Cardiac muscle cell (in vitro differentiated cells and primary cell): ENCODE measurements around the gene RBM38. TPM values are rescaled to one million over a fixed set of nuclear protein-coding genes. Genes with fewer than 3 reads are reported as not detected.
"Not testable (repeated sequence)": the region's sequence is repeated elsewhere in the genome, so short reads cannot be mapped to it uniquely, and the experiment has no call there.

Experiments used
- DNase-seq, 2 donors: peaks; one replicate each; pipeline versions ENCODE4 v3.0.0 to v3.0.0-alpha.2; 2010 to 2017; ENCODE audit warnings: low read depth in 1 of 2, low spot score in 1 of 2
- H3K27ac ChIP-seq: fragments of 200-600 bp; sonication (generic); 2 replicates; pipeline ENCODE4 v1.5.1; 2016
- H3K27me3 ChIP-seq: fragments of 200-600 bp; sonication (generic); 2 replicates; pipeline ENCODE4 v1.6.0; 2016; ENCODE audit warnings: control low read depth
- H3K36me3 ChIP-seq: fragments of 200-600 bp; sonication (generic); 2 replicates; pipeline ENCODE4 v1.5.1; 2016; ENCODE audit warnings: control low read depth
- H3K4me1 ChIP-seq: fragments of 200-600 bp; sonication (generic); 2 replicates; pipeline ENCODE4 v1.8.1; 2017; ENCODE audit warnings: low read depth, mild to moderate bottlenecking, mixed run types
- H3K4me3 ChIP-seq: fragments of 200-600 bp; sonication (generic); 2 replicates; pipeline ENCODE4 v1.5.1; 2016; ENCODE audit warnings: mild to moderate bottlenecking
- H3K9me3 ChIP-seq: fragments of 200-600 bp; sonication (generic); 2 replicates; pipeline ENCODE4 v1.5.1; 2017; ENCODE audit warnings: low read depth, mild to moderate bottlenecking, control low read depth
- polyA plus RNA-seq: library from polyadenylated mRNA; unstranded; fragments of >200 nt; fragmentation: Nextera tagmentation; extraction: Ambion mirVana; gene quantifications from 2 replicates; pipeline ENCODE4 v1.2.1, GENCODE V29; 2016
- total RNA-seq: library from RNA; depleted of rRNA; stranded (reverse); fragments of >200 nt; gene quantifications from 2 replicates; pipeline ENCODE4 v1.2.3, GENCODE V29; 2016
- TF ChIP-seq, protein P1 (sequence below): IDR thresholded peaks from 2 replicates; pipeline ENCODE4 v1.5.1; 2012; ENCODE audit warnings: low read depth, mild to moderate bottlenecking, low read length

Gene RBM38
- total RNA-seq = 420 and 625 TPM in 2 replicates
- polyA plus RNA-seq = 404 and 626 TPM in 2 replicates

DNA sequence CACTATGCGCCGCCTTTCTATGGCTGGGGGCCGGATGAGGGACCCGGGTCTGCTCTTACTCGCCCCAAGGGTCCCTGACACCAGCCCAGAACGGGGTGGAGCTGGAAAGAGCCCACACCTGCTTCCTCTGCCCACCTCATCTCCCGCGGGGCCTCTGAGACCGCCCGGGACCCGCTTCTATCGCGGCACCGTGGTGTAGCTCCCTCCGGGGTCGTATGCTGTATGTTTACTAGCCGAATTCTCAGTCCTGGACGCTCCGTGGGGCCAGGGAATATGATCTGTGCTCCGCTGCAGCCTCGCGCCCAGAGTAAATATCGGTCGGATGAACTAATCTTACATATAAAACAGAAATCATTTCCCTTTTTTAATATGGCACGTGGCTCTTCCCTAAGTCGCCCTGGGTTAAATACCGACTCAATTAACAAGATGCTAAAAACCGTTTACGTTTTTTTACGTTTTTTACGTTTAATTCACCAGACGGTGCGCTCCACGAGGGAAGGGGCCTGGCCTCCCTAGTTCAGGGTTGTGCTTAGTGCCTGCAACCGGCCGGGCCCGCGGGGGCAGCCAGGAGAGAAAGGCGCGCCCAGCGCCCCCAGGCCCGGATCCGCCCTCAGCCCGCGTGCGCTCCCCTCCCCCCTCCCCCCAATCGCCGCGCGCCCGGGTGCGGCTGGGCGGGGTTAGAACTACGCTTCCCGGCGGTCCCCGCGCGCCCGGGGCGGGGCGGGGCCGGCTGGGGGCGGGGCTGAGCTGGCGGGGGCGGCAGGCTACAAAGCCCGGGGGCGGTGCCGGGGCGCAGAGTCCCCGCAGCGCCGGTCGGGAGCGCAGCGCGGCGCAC is at the start of gene RBM38:
Gene RBM38 (plus strand): TSS at position 793 of the 835 bp plus-strand sequence. CDS start 186 bp downstream, outside the sequence.
- peak within 1 kb of the TSS; percentile 93 for H3K27ac ChIP-seq
- H3K27me3 ChIP-seq = no peaks in the 10 kb centered on the region
- no peaks in the 10 kb centered on the region for H3K9me3 ChIP-seq
- peak; percentile 71 to 89 for DNase-seq
- peaks cover 25% of the 10 kb centered on the region for H3K36me3 ChIP-seq
- H3K4me3 ChIP-seq = peak within 1 kb of the TSS; percentile 100
- TF ChIP-seq, protein P1, sequence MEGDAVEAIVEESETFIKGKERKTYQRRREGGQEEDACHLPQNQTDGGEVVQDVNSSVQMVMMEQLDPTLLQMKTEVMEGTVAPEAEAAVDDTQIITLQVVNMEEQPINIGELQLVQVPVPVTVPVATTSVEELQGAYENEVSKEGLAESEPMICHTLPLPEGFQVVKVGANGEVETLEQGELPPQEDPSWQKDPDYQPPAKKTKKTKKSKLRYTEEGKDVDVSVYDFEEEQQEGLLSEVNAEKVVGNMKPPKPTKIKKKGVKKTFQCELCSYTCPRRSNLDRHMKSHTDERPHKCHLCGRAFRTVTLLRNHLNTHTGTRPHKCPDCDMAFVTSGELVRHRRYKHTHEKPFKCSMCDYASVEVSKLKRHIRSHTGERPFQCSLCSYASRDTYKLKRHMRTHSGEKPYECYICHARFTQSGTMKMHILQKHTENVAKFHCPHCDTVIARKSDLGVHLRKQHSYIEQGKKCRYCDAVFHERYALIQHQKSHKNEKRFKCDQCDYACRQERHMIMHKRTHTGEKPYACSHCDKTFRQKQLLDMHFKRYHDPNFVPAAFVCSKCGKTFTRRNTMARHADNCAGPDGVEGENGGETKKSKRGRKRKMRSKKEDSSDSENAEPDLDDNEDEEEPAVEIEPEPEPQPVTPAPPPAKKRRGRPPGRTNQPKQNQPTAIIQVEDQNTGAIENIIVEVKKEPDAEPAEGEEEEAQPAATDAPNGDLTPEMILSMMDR = no peak
- peaks cover 36% of the 10 kb centered on the region for H3K4me1 ChIP-seq

DNA sequence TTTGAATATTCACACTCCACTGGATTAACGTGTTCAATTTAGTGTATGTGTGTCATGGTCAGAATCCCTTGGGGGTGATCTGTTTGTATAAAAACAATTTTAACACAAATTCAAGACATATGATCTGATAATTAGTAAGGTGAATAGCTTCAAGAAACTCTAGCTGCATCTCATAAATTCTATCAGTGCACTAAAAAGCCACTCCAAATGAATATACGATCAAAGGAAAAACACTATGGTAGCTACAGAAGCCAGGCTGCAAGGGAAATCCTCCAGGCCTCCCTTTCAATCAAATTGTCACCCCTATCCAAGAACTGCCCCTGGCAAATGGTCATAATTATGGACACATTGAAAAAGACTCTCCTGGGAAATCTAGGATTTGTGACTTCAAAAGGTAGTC is 49.5 kb upstream of the RBM38 start:
- TF ChIP-seq, protein P1 = no peak
- DNase-seq = no peak
- Histone ChIP-seq H3K4me1 (peaks cover 4% of the 10 kb centered on the region), H3K27me3 (peaks cover 3% of the 10 kb centered on the region), H3K27ac (no peak overlapping the region), H3K4me3 (no peak overlapping the region), H3K36me3 (no peaks in the 10 kb centered on the region), H3K9me3 (no peaks in the 10 kb centered on the region)

DNA sequence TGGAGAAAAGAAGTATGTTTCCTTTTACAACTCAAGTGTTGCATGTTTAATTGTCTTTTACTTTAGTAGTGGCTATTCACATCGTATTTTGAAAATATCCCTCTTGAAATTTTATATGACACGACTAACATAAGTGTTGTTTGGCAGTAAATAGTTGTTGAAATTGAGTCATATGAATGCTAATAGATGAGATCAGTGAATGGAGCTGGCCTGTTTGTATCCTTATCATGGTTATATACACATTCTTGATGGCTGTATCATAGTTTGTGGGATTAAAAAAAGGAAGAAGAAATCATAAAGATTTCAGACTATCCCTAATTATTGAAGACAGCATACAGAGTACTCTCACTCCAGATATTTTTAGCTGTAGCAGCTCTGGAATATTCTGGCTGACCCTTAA is 48.4 kb upstream of the RBM38 start:
- TF ChIP-seq, protein P1 = no peak
- H3K4me1 ChIP-seq = peaks cover 4% of the 10 kb centered on the region
- no peaks in the 10 kb centered on the region for H3K9me3 ChIP-seq
- H3K27me3 ChIP-seq = peaks cover 3% of the 10 kb centered on the region
- peak in 1 of 2 donors; percentile 30 for DNase-seq
- H3K27ac ChIP-seq = no peak overlapping the region
- no peak overlapping the region for H3K4me3 ChIP-seq
- no peaks in the 10 kb centered on the region for H3K36me3 ChIP-seq

DNA sequence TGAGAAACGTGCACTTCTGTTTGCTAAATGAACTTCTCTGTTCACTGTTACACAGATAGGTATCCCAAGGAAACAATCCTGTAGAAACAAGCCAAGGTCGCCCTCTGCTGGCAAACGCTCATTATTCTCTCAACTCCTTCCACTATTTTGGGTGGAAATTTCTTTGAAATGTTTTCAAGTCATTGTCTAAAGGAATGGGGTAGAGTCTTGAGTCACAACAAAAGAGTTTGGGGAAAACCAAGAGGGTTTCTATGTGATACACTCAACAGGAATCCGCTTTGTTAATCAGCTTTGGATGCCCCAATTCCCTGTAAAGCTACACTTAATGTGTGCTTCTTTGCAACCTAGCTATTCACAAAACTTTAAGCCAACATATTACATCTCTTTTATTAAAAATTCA is 44.7 kb upstream of the RBM38 start:
- Histone ChIP-seq H3K27me3 (no peaks in the 10 kb centered on the region), H3K4me3 (no peak overlapping the region), H3K36me3 (no peaks in the 10 kb centered on the region), H3K4me1 (peaks cover 4% of the 10 kb centered on the region), H3K9me3 (no peaks in the 10 kb centered on the region), H3K27ac (no peak overlapping the region)
- TF ChIP-seq, protein P1 = peak; percentile 67
- DNase-seq = peak; percentile 79 to 87

DNA sequence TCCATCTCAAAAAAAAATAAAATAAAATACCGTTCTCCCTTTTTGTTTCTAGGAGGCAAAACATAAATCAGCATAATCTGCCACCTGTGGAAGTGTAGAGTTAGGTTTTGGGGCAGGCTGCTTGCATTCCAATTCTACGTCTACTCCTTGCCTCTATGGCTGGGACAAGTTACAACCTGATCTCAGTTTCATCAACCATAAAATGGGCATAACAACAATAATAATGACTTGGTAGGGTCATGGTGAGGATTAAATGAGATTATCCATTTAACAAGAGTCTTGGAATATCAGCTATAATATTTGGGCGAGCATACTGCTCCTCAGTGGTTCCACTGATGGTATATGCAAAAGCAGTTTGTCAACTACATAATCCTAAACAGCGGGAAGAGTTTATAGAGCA is 43.8 kb upstream of the RBM38 start:
- no peaks in the 10 kb centered on the region for H3K9me3 ChIP-seq
- H3K27me3 ChIP-seq = no peaks in the 10 kb centered on the region
- peaks cover 6% of the 10 kb centered on the region for H3K4me1 ChIP-seq
- H3K27ac ChIP-seq = no peak overlapping the region
- no peak overlapping the region for H3K4me3 ChIP-seq
- TF ChIP-seq, protein P1 = no peak
- H3K36me3 ChIP-seq = no peaks in the 10 kb centered on the region
- DNase-seq = no peak

DNA sequence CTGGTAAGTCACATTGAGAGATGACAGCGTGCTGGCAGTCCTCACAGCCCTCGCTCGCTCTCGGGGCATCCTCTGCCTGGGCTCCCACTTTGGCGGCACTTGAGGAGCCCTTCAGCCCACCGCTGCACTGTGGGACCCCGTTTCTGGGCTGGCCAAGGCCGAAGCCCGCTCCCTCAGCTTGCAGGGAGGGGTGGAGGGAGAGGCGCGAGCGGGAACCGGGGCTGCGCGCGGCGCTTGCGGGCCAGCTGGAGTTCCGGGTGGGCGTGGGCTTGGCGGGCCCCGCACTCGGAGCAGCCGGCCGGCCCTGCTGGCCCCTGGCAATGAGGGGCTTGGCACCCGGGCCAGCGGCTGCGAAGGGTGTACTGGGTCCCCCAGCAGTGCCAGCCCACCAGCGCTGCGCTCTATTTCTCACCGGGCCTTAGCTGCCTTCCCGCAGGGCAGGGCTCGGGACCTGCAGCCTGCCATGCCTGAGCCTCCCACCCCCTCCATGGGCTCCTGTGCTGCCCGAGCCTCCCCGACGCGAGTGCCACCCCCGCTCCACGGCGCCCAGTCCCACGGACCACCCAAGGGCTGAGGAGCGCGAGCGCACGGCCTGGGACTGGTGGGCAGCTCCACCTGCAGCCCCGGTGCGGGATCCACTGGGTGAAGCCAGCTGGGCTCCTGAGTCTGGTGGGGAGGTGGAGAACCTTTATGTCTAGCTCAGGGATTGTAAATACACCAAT is 42.8 kb upstream of the RBM38 start:
- not testable (repeated sequence) for H3K4me1 ChIP-seq, H3K27ac ChIP-seq, H3K4me3 ChIP-seq, H3K27me3 ChIP-seq, H3K9me3 ChIP-seq, H3K36me3 ChIP-seq, DNase-seq

DNA sequence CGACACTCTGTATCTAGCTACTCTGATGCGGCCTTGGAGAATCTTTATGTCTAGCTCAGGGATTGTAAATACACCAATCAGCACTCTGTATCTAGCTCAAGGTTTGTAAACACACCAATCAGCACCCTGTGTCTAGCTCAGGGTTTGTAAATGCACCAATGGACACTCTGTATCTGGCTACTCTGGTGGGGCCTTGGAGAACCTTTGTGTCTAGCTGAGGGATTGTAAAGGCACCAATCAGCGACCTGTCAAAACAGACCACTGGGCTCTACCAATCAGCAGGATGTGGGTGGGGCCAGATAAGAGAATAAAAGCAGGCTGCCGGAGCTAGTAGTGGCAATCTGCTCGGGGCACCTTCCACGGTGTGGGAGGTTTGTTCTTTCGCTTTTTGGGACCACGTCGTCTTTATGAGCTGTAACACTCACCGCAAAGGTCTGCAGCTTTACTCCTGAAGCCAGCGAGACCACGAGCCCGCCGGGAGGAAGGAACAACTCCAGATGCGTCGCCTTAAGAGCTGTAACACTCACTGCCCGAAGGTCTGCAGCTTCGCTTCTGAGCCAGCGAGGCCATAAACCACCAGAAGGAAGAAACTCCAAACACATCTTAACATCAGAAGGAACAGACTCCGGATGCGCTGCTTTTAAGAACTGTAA is 42.1 kb upstream of the RBM38 start:
- H3K27me3 ChIP-seq, H3K36me3 ChIP-seq, H3K9me3 ChIP-seq, H3K4me1 ChIP-seq, DNase-seq, H3K27ac ChIP-seq, H3K4me3 ChIP-seq: not testable (repeated sequence)
